HEK293 (cell line): ENCODE data around the gene PRSS33.
A peak's percentile ranks its signal among the peaks of the same experiment; 100 is the strongest.

ENCODE experiments used
- BCL11A ChIP-seq: fragments of 450-650 bp; formaldehyde crosslinking; IDR thresholded peaks from 2 replicates; pipeline ENCODE4 v1.5.1; 2016; ENCODE audit warnings: low read depth, missing biosample characterization, missing genetic modification characterization
- KLF17 ChIP-seq: fragments of 450-650 bp; formaldehyde crosslinking; IDR thresholded peaks from 2 replicates; pipeline ENCODE4 v1.5.1; 2016; ENCODE audit warnings: missing biosample characterization, missing genetic modification characterization
- ZBTB1 ChIP-seq: fragments of 450-650 bp; formaldehyde crosslinking; IDR thresholded peaks from 2 replicates; pipeline ENCODE4 v1.5.1; 2016; ENCODE audit warnings: missing biosample characterization, missing genetic modification characterization
- ZBTB17 ChIP-seq: fragments of 450-650 bp; formaldehyde crosslinking; IDR thresholded peaks from 2 replicates; pipeline ENCODE4 v1.5.1; 2016; ENCODE audit warnings: missing biosample characterization, missing genetic modification characterization
- ZBTB49 ChIP-seq: fragments of 450-650 bp; formaldehyde crosslinking; IDR thresholded peaks from 2 replicates; pipeline ENCODE4 v1.5.1; 2016; ENCODE audit warnings: missing biosample characterization, missing genetic modification characterization, low read depth
- ZFP37 ChIP-seq: fragments of 450-650 bp; formaldehyde crosslinking; IDR thresholded peaks from 2 replicates; pipeline ENCODE4 v1.5.1; 2016; ENCODE audit warnings: missing biosample characterization, missing genetic modification characterization
- ZFP69B ChIP-seq: fragments of 450-650 bp; formaldehyde crosslinking; IDR thresholded peaks from 2 replicates; pipeline ENCODE4 v1.5.1; 2016; ENCODE audit warnings: missing biosample characterization, missing genetic modification characterization
- ZNF146 ChIP-seq: fragments of 450-650 bp; formaldehyde crosslinking; IDR thresholded peaks from 2 replicates; pipeline ENCODE4 v1.5.1; 2016; ENCODE audit warnings: missing biosample characterization, missing genetic modification characterization
- ZNF16 ChIP-seq: fragments of 450-650 bp; formaldehyde crosslinking; IDR thresholded peaks from 2 replicates; pipeline ENCODE4 v1.5.1; 2016; ENCODE audit warnings: low read depth, missing biosample characterization, missing genetic modification characterization
- ZNF184 ChIP-seq: fragments of 450-650 bp; IDR thresholded peaks from 2 replicates; pipeline ENCODE4 v1.5.1; 2018; ENCODE audit warnings: missing biosample characterization, mild to moderate bottlenecking, missing genetic modification characterization
- ZNF19 ChIP-seq: fragments of 450-650 bp; formaldehyde crosslinking; IDR thresholded peaks from 2 replicates; pipeline ENCODE4; 2016; ENCODE audit warnings: missing biosample characterization, missing genetic modification characterization, low read depth
- ZNF292 ChIP-seq: fragments of 450-650 bp; formaldehyde crosslinking; IDR thresholded peaks from 2 replicates; pipeline ENCODE4 v1.5.1; 2016; ENCODE audit warnings: low read depth, missing biosample characterization, missing genetic modification characterization, borderline replicate concordance
- ZNF311 ChIP-seq: fragments of 450-650 bp; formaldehyde crosslinking; IDR thresholded peaks from 2 replicates; pipeline ENCODE4 v1.5.1; 2017; ENCODE audit warnings: missing biosample characterization, missing genetic modification characterization, borderline replicate concordance
- ZNF362 ChIP-seq: fragments of 450-650 bp; formaldehyde crosslinking; IDR thresholded peaks from 2 replicates; pipeline ENCODE4 v1.5.1; 2016; ENCODE audit warnings: missing biosample characterization, missing genetic modification characterization
- ZNF560 ChIP-seq: fragments of 450-650 bp; formaldehyde crosslinking; IDR thresholded peaks from 2 replicates; pipeline ENCODE4 v1.5.1; 2017; ENCODE audit warnings: missing biosample characterization, missing genetic modification characterization, borderline replicate concordance
- ZNF624 ChIP-seq: fragments of 450-650 bp; formaldehyde crosslinking; IDR thresholded peaks from 2 replicates; pipeline ENCODE4 v1.5.1; 2017; ENCODE audit warnings: missing biosample characterization, missing genetic modification characterization
- ZNF670 ChIP-seq: fragments of 450-650 bp; formaldehyde crosslinking; IDR thresholded peaks from 2 replicates; pipeline ENCODE4 v1.5.1; 2016; ENCODE audit warnings: missing biosample characterization, missing genetic modification characterization, low read depth
- ZNF830 ChIP-seq: fragments of 450-650 bp; IDR thresholded peaks from 2 replicates; pipeline ENCODE4 v1.5.0; 2018; ENCODE audit warnings: missing biosample characterization, missing genetic modification characterization, low read depth, mild to moderate bottlenecking, moderate library complexity
- TF ChIP-seq, protein P1 (sequence below): fragments of 450-650 bp; formaldehyde crosslinking; IDR thresholded peaks from 2 replicates; pipeline ENCODE4 v1.5.1; 2016; ENCODE audit warnings: missing biosample characterization, missing genetic modification characterization
- TF ChIP-seq, protein P2 (sequence below): fragments of 450-650 bp; formaldehyde crosslinking; IDR thresholded peaks from 2 replicates; pipeline ENCODE4 v1.5.1; 2016; ENCODE audit warnings: missing biosample characterization, missing genetic modification characterization
- TF ChIP-seq, protein P3 (sequence below): fragments of 450-650 bp; formaldehyde crosslinking; optimal IDR thresholded peaks from 2 replicates; pipeline ENCODE3; 2016; ENCODE audit warnings: missing biosample characterization, mild to moderate bottlenecking, missing genetic modification characterization

Gene PRSS33

GRCh38 chr16:2777231-2777902 is 10.0 kb downstream of the PRSS33 start, which contains the start of gene ELOB (continued):
- TF ChIP-seq ZBTB49 (no peak), ZNF292 (tag by site-specific recombination) (no peak), ZNF560 (tag by site-specific recombination) (no peak), ZBTB1 (tag by site-specific recombination) (no peak), KLF17 (peak; percentile 59), ZNF311 (tag by site-specific recombination) (no peak), ZNF362 (tag by site-specific recombination) (no peak), ZNF184 (no peak), ZNF624 (tag by site-specific recombination) (no peak), ZNF670 (tag by site-specific recombination) (no peak), ZBTB17 (no peak), ZNF16 (no peak), ZNF19 (no peak), ZNF830 (tag by site-specific recombination) (no peak), ZFP37 (tag by site-specific recombination) (peak; percentile 87), ZFP69B (0 out of 2 replicates have a peak, but pooled peaks have one; percentile 23), ZNF146 (peak; percentile 14; the same call in 1 of the 2 replicates), BCL11A (no peak)
- TF ChIP-seq, protein P1, sequence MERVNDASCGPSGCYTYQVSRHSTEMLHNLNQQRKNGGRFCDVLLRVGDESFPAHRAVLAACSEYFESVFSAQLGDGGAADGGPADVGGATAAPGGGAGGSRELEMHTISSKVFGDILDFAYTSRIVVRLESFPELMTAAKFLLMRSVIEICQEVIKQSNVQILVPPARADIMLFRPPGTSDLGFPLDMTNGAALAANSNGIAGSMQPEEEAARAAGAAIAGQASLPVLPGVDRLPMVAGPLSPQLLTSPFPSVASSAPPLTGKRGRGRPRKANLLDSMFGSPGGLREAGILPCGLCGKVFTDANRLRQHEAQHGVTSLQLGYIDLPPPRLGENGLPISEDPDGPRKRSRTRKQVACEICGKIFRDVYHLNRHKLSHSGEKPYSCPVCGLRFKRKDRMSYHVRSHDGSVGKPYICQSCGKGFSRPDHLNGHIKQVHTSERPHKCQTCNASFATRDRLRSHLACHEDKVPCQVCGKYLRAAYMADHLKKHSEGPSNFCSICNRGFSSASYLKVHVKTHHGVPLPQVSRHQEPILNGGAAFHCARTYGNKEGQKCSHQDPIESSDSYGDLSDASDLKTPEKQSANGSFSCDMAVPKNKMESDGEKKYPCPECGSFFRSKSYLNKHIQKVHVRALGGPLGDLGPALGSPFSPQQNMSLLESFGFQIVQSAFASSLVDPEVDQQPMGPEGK (tag by site-specific recombination): peak; percentile 65
- TF ChIP-seq, protein P2, sequence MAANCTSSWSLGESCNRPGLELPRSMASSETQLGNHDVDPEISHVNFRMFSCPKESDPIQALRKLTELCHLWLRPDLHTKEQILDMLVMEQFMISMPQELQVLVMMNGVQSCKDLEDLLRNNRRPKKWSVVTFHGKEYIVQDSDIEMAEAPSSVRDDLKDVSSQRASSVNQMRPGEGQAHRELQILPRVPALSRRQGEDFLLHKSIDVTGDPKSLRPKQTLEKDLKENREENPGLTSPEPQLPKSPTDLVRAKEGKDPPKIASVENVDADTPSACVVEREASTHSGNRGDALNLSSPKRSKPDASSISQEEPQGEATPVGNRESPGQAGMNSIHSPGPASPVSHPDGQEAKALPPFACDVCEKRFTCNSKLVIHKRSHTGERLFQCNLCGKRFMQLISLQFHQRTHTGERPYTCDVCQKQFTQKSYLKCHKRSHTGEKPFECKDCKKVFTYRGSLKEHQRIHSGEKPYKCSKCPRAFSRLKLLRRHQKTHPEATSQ (tag by site-specific recombination): peak; percentile 69; the same call in 1 of the 2 replicates
- TF ChIP-seq, protein P3, sequence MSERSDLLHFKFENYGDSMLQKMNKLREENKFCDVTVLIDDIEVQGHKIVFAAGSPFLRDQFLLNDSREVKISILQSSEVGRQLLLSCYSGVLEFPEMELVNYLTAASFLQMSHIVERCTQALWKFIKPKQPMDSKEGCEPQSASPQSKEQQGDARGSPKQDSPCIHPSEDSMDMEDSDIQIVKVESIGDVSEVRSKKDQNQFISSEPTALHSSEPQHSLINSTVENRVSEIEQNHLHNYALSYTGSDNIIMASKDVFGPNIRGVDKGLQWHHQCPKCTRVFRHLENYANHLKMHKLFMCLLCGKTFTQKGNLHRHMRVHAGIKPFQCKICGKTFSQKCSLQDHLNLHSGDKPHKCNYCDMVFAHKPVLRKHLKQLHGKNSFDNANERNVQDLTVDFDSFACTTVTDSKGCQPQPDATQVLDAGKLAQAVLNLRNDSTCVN (tag by site-specific recombination): peak; percentile 82
